HEK293 (cell line): ENCODE data around the gene SLC6A13.

Source experiments
- CTCF ChIA-PET: fragments of 350-600 bp; formaldehyde crosslinking; extraction: SDS; loops from one replicate; lab custom pipeline; 2021; ENCODE audit warnings: antibody characterized with exemption; lab: Yijun Ruan, JAX
- POLR2A ChIA-PET: fragments of 300-600 bp; formaldehyde crosslinking; extraction: SDS; loops from one replicate; lab custom pipeline; 2020; ENCODE audit warnings: antibody characterized with exemption, inconsistent platforms; lab: Yijun Ruan, JAX
- H3K27ac ChIP-seq: fragments of 200-500 bp; sonication (Bioruptor generic); 2 replicates; pipeline ENCODE4 v1.5.1; 2014; ENCODE audit warnings: low read depth, low read length, control low read depth, inconsistent platforms; ENCODE audit errors: extremely low read depth
- H3K36me3 ChIP-seq, 2 experiments: fragments of 200-500 bp in 1 of 2; sonication (Bioruptor generic) in 1 of 2; 1 replicate in 1 of 2; 2 replicates in 1 of 2; pipeline ENCODE4 v1.5.1; 2014 to 2017; ENCODE audit warnings: inconsistent platforms in 2 of 2, low read length in 2 of 2; ENCODE audit not compliant: control insufficient read depth in 2 of 2, insufficient read depth in 1 of 2
- H3K4me1 ChIP-seq: fragments of 200-500 bp; sonication (Bioruptor generic); 2 replicates; pipeline ENCODE4 v1.5.1; 2014; ENCODE audit warnings: mild to moderate bottlenecking, low read length, inconsistent platforms; ENCODE audit not compliant: control insufficient read depth, insufficient read depth
- H3K4me3 ChIP-seq: 2 replicates; pipeline ENCODE4 v1.5.1; 2011; ENCODE audit warnings: low read depth, mild to moderate bottlenecking, control low read depth, low read length, moderate library complexity
- H3K9me3 ChIP-seq: fragments of 200-500 bp; sonication (Bioruptor generic); 2 replicates; pipeline ENCODE4 v1.5.1; 2014; ENCODE audit warnings: low read depth, low read length, inconsistent platforms; ENCODE audit not compliant: control insufficient read depth, insufficient read depth
- PRDM2 ChIP-seq: fragments of 450-650 bp; formaldehyde crosslinking; IDR thresholded peaks from 2 replicates; pipeline ENCODE4 v1.5.1; 2016; ENCODE audit warnings: missing biosample characterization, missing genetic modification characterization, borderline replicate concordance
- SALL2 ChIP-seq: fragments of 450-650 bp; formaldehyde crosslinking; IDR thresholded peaks from 2 replicates; pipeline ENCODE4 v1.5.0; 2017; ENCODE audit warnings: missing biosample characterization, mild to moderate bottlenecking, missing genetic modification characterization, borderline replicate concordance
- ZNF114 ChIP-seq: fragments of 450-650 bp; formaldehyde crosslinking; IDR thresholded peaks from 2 replicates; pipeline ENCODE4 v1.5.0; 2017; ENCODE audit warnings: missing biosample characterization, missing genetic modification characterization
- ZNF174 ChIP-seq: fragments of 450-650 bp; formaldehyde crosslinking; IDR thresholded peaks from 2 replicates; pipeline ENCODE4 v1.5.0; 2017; ENCODE audit warnings: missing biosample characterization, mild to moderate bottlenecking, missing genetic modification characterization
- ZNF362 ChIP-seq: fragments of 450-650 bp; formaldehyde crosslinking; IDR thresholded peaks from 2 replicates; pipeline ENCODE4 v1.5.1; 2016; ENCODE audit warnings: missing biosample characterization, missing genetic modification characterization
- ZNF513 ChIP-seq: fragments of 450-650 bp; IDR thresholded peaks from 2 replicates; pipeline ENCODE4 v1.5.1; 2018; ENCODE audit warnings: missing biosample characterization, missing genetic modification characterization
- ZNF560 ChIP-seq: fragments of 450-650 bp; formaldehyde crosslinking; IDR thresholded peaks from 2 replicates; pipeline ENCODE4 v1.5.1; 2017; ENCODE audit warnings: missing biosample characterization, missing genetic modification characterization, borderline replicate concordance
- ZNF701 ChIP-seq: fragments of 450-650 bp; formaldehyde crosslinking; IDR thresholded peaks from 2 replicates; pipeline ENCODE4 v1.5.1; 2016; ENCODE audit warnings: missing biosample characterization, missing genetic modification characterization
- ZNF707 ChIP-seq: fragments of 450-650 bp; formaldehyde crosslinking; IDR thresholded peaks from 2 replicates; pipeline ENCODE4 v1.5.1; 2016; ENCODE audit warnings: missing biosample characterization, missing genetic modification characterization
- ZNF768 ChIP-seq: fragments of 450-650 bp; formaldehyde crosslinking; IDR thresholded peaks from 2 replicates; pipeline ENCODE4 v1.5.1; 2018; ENCODE audit warnings: missing biosample characterization, mild to moderate bottlenecking, missing genetic modification characterization
- ZSCAN4 ChIP-seq: fragments of 450-650 bp; formaldehyde crosslinking; IDR thresholded peaks from 2 replicates; pipeline ENCODE4 v1.5.1; 2017; ENCODE audit warnings: missing biosample characterization, missing genetic modification characterization
- ZXDB ChIP-seq: fragments of 450-650 bp; formaldehyde crosslinking; IDR thresholded peaks from 2 replicates; pipeline ENCODE4 v1.5.1; 2016; ENCODE audit warnings: missing biosample characterization, missing genetic modification characterization

Gene SLC6A13

GRCh38 chr12:265096-265495 lies 2.5 kb upstream of the SLC6A13 start (continued):
- TF ChIP-seq ZSCAN4 (tag by site-specific recombination): no peak
- TF ChIP-seq PRDM2 (tag by site-specific recombination): no peak
- no peak for TF ChIP-seq ZNF701 (tag by site-specific recombination)
- no peak for TF ChIP-seq ZNF362
- no peak for TF ChIP-seq ZXDB (tag by site-specific recombination)
- TF ChIP-seq ZNF114 (tag by site-specific recombination): no peak
- TF ChIP-seq, all 188 proteins: peak for 0

- H3K4me3 ChIP-seq: no peak overlapping the region
- no peaks in the 10 kb centered on the region for H3K36me3 ChIP-seq
- no peak for TF ChIP-seq ZNF768 (tag by site-specific recombination)
- no peaks in the 10 kb centered on the region for H3K9me3 ChIP-seq
- POLR2A ChIA-PET: no interaction called here
- H3K4me1 ChIP-seq: no peaks in the 10 kb centered on the region
- CTCF ChIA-PET: interaction anchor here (0.6 kb wide), 1 partner anchor 23 kb away, joined by 3 read pairs; no protein-coding TSS in a partner anchor
- H3K27ac ChIP-seq: no peak overlapping the region
Measured at GRCh38 chr12:264269-264668, 1.6 kb upstream of the SLC6A13 start.

GRCh38 chr12:263574-263973 lies 938 bp upstream of the SLC6A13 start:
- H3K4me1 ChIP-seq: no peaks in the 10 kb centered on the region
- TF ChIP-seq ZNF513 (tag by site-specific recombination) (no peak), ZNF174 (tag by site-specific recombination) (no peak), SALL2 (tag by site-specific recombination) (no peak), ZNF707 (tag by site-specific recombination) (no peak), ZNF560 (no peak), PRDM2 (tag by site-specific recombination) (no peak)
- H3K9me3 ChIP-seq: no peaks in the 10 kb centered on the region
- ChIA-PET CTCF (no interaction called here), POLR2A (no interaction called here)
- H3K36me3 ChIP-seq: no peaks in the 10 kb centered on the region
- no peak overlapping the region for H3K27ac ChIP-seq
- no peak overlapping the region for H3K4me3 ChIP-seq
